ENCODE data around the gene XIRP1. TPM values are rescaled to one million over a fixed set of nuclear protein-coding genes. Genes with fewer than 3 reads are reported as not detected.

The XIRP1 gene
- not detected for total RNA-seq

- H3K36me3 ChIP-seq: no peaks in the 10 kb centered on the region
- H3K4me1 ChIP-seq: no peaks in the 10 kb centered on the region
- no peak for DNase-seq (ENCODE audit: low spot score in 2 of 2)
- no peaks in the 10 kb centered on the region for H3K9me3 ChIP-seq
- intact Hi-C loops (cut with DNase I): no loop called here
- no peak for TF ChIP-seq CTCF (IDR thresholded peaks at IDR 0.05)
- no peak within 1 kb of the TSS for H3K27ac ChIP-seq
- no peaks in the 10 kb centered on the region for H3K27me3 ChIP-seq
- no peak within 1 kb of the TSS for H3K4me3 ChIP-seq
These were observed at the start of gene XIRP1 for GRCh38 chr3:39192490-39193092. TSS of gene XIRP1 (minus strand) at chr3:39192595. CDS start at chr3:39189445, 3,150 bp downstream.

- no peaks in the 10 kb centered on the region for H3K27me3 ChIP-seq
- intact Hi-C loops (cut with DNase I): no loop called here
- no peak for TF ChIP-seq CTCF (IDR thresholded peaks at IDR 0.05)
- no peaks in the 10 kb centered on the region for H3K9me3 ChIP-seq
- no peak overlapping the region for H3K4me3 ChIP-seq
- no peaks in the 10 kb centered on the region for H3K36me3 ChIP-seq
- no peak for DNase-seq (ENCODE audit: low spot score in 2 of 2)
- no peak overlapping the region for H3K27ac ChIP-seq
- no peaks in the 10 kb centered on the region for H3K4me1 ChIP-seq
These were observed 49.2 kb upstream of the XIRP1 start for GRCh38 chr3:39241561-39241960.

- H3K27me3 ChIP-seq: no peaks in the 10 kb centered on the region
- intact Hi-C loops (cut with DNase I): no loop called here
- DNase-seq (ENCODE audit: low spot score in 2 of 2): no peak
- no peaks in the 10 kb centered on the region for H3K4me1 ChIP-seq
- TF ChIP-seq CTCF (IDR thresholded peaks at IDR 0.05): no peak
- H3K9me3 ChIP-seq: no peaks in the 10 kb centered on the region
- H3K27ac ChIP-seq: no peak overlapping the region
- H3K36me3 ChIP-seq: no peaks in the 10 kb centered on the region
- H3K4me3 ChIP-seq: no peak overlapping the region
These were observed 44.6 kb upstream of the XIRP1 start for GRCh38 chr3:39237027-39237426.

GRCh38 chr3:39234651-39235050 lies 42.3 kb upstream of the XIRP1 start:
- Histone ChIP-seq H3K9me3 (no peaks in the 10 kb centered on the region), H3K27me3 (no peaks in the 10 kb centered on the region)

GRCh38 chr3:39232859-39233258 lies 40.5 kb upstream of the XIRP1 start:
- no peaks in the 10 kb centered on the region for H3K9me3 ChIP-seq
- H3K4me3 ChIP-seq: no peak overlapping the region
- intact Hi-C loops (cut with DNase I): no loop called here
- H3K36me3 ChIP-seq: no peaks in the 10 kb centered on the region
- no peaks in the 10 kb centered on the region for H3K27me3 ChIP-seq
- H3K27ac ChIP-seq: no peak overlapping the region
- H3K4me1 ChIP-seq: no peaks in the 10 kb centered on the region
- TF ChIP-seq CTCF (IDR thresholded peaks at IDR 0.05): no peak
- DNase-seq (ENCODE audit: low spot score in 2 of 2): no peak

More at GRCh38 chr3:39234651-39235050, 42.3 kb upstream of the XIRP1 start:
- H3K36me3 ChIP-seq: no peaks in the 10 kb centered on the region
- intact Hi-C loops (cut with DNase I): no loop called here
- DNase-seq (ENCODE audit: low spot score in 2 of 2): no peak
- H3K27ac ChIP-seq: no peak overlapping the region
- no peak overlapping the region for H3K4me3 ChIP-seq
- TF ChIP-seq CTCF (IDR thresholded peaks at IDR 0.05): no peak
- no peaks in the 10 kb centered on the region for H3K4me1 ChIP-seq

- Histone ChIP-seq H3K4me1 (no peaks in the 10 kb centered on the region), H3K36me3 (no peaks in the 10 kb centered on the region), H3K27me3 (no peaks in the 10 kb centered on the region), H3K4me3 (no peak overlapping the region), H3K27ac (no peak overlapping the region), H3K9me3 (no peaks in the 10 kb centered on the region)
- intact Hi-C loops (cut with DNase I): no loop called here
- TF ChIP-seq CTCF (IDR thresholded peaks at IDR 0.05): no peak
- no peak for DNase-seq (ENCODE audit: low spot score in 2 of 2)
These were observed 38.1 kb upstream of the XIRP1 start for GRCh38 chr3:39230453-39230852.

Data from ascending aorta (tissue), 2 donors.